Erythroblast (primary cell): ENCODE data around the gene SVIP.

Experiments
- GATA1 ChIP-seq: IDR thresholded peaks from 2 replicates; pipeline ENCODE4 v1.6.1; 2011; ENCODE audit warnings: low read depth, mild to moderate bottlenecking, control low read depth, low read length, moderate library complexity
- POLR2A ChIP-seq: IDR thresholded peaks from 2 replicates; pipeline ENCODE4 v1.6.1; 2011; ENCODE audit warnings: mild to moderate bottlenecking, low read length

- no peak for TF ChIP-seq POLR2A
- TF ChIP-seq GATA1 = no peak
Observed at GRCh38 chr11:22769081-22769480, 60.5 kb downstream of the SVIP start.
